Endothelial cell of umbilical vein (primary cell): ENCODE measurements around the gene C17orf113. TPM values are rescaled to one million over a fixed set of nuclear protein-coding genes. Genes with fewer than 3 reads are reported as not detected.
"Not testable (repeated sequence)": the region's sequence is repeated elsewhere in the genome, so short reads cannot be mapped to it uniquely, and the experiment has no call there.

ENCODE experiments used
- BruUV-seq: library from RNA; stranded (reverse); fragments of 400-500 nt; replicated peaks from 2 replicates; lab custom pipeline; 2021; lab: Mats Ljungman, UMichigan
- CTCF ChIA-PET: fragments of 300-600, 350-600 bp; sonication (Branson Sonifier 250); formaldehyde crosslinking; loops from one replicate; lab custom pipeline; 2021; ENCODE audit warnings: antibody characterized with exemption, inconsistent platforms; lab: Charles Lee
- POLR2A ChIA-PET: fragments of 300-600, 350-600 bp; sonication (Branson Sonifier 250); formaldehyde crosslinking; loops from one replicate; lab custom pipeline; 2021; ENCODE audit warnings: antibody characterized with exemption, inconsistent platforms; lab: Charles Lee
- DNase-seq: peaks from one replicate; pipeline ENCODE4 v3.0.0-alpha.2; 2011; ENCODE audit warnings: low read depth, low spot score
- FAIRE-seq: peaks from 2 replicates; lab custom pipeline; 2011; peaks lifted over from hg19 to GRCh38; lab: Jason Lieb, UNC
- H2AFZ ChIP-seq: 2 replicates; pipeline ENCODE4 v1.6.0; 2012; ENCODE audit warnings: low read depth, low read length, control low read depth, inconsistent platforms
- H3K27ac ChIP-seq: 2 replicates; pipeline ENCODE4 v1.5.1; 2011; ENCODE audit warnings: low read depth, mild to moderate bottlenecking, control low read depth, low read length, moderate library complexity; ENCODE audit not compliant: insufficient read depth
- H3K27me3 ChIP-seq, 2 experiments: 2 replicates each; pipeline versions ENCODE4 v1.6.0 to v1.6.1; 2011; ENCODE audit warnings: low read length in 2 of 2, mixed read lengths in 1 of 2; ENCODE audit not compliant: control insufficient read depth in 2 of 2, insufficient read depth in 2 of 2
- H3K36me3 ChIP-seq, 2 experiments: 2 replicates in 1 of 2; 3 replicates in 1 of 2; pipeline ENCODE4 v1.5.1; 2011; ENCODE audit warnings: low read length in 2 of 2, mild to moderate bottlenecking in 1 of 2, moderate library complexity in 1 of 2; ENCODE audit not compliant: control insufficient read depth in 2 of 2, insufficient read depth in 2 of 2; ENCODE audit errors: extremely low read depth in 1 of 2
- H3K4me1 ChIP-seq: 3 replicates; pipeline ENCODE4 v1.5.1; 2011; ENCODE audit warnings: mild to moderate bottlenecking, low read length; ENCODE audit not compliant: control insufficient read depth, insufficient read depth; ENCODE audit errors: extremely low read depth
- H3K4me2 ChIP-seq: 2 replicates; pipeline ENCODE4 v1.6.1; 2011; ENCODE audit warnings: low read length, control low read depth, mixed read lengths; ENCODE audit not compliant: insufficient read depth
- H3K4me3 ChIP-seq, 3 experiments: fragments of 200-600 bp in 1 of 3; sonication (generic), shearing (Covaris generic) in 1 of 3; replicated peaks in 1 of 3; 2 replicates each; pipeline ENCODE4 v1.5.1; 2011 to 2016; ENCODE audit warnings: control low read depth in 3 of 3, low read length in 3 of 3, mild to moderate bottlenecking in 2 of 3, inconsistent platforms in 1 of 3, low read depth in 1 of 3, moderate library complexity in 1 of 3; ENCODE audit not compliant: insufficient read depth in 1 of 3
- H3K79me2 ChIP-seq: 2 replicates; pipeline ENCODE4 v1.6.0; 2012; ENCODE audit warnings: low read length, inconsistent platforms; ENCODE audit not compliant: control insufficient read depth, insufficient read depth
- H3K9ac ChIP-seq: replicated peaks from 2 replicates; pipeline ENCODE3; 2011; ENCODE audit warnings: low read length, control low read depth; ENCODE audit not compliant: insufficient read depth; ENCODE audit errors: extremely low read depth
- H3K9me1 ChIP-seq: replicated peaks from 3 replicates; pipeline ENCODE4 v1.6.0; 2011; ENCODE audit warnings: mild to moderate bottlenecking, low read length; ENCODE audit not compliant: control insufficient read depth, insufficient read depth; ENCODE audit errors: extremely low read depth
- H3K9me3 ChIP-seq: replicated peaks from 2 replicates; pipeline ENCODE4 v1.5.1; 2012; ENCODE audit warnings: low read length, inconsistent platforms; ENCODE audit not compliant: control insufficient read depth, insufficient read depth
- H4K20me1 ChIP-seq: replicated peaks from 2 replicates; pipeline ENCODE3; 2011; ENCODE audit warnings: mild to moderate bottlenecking, low read length; ENCODE audit not compliant: control insufficient read depth, insufficient read depth; ENCODE audit errors: extremely low read depth
- EZH2 ChIP-seq: IDR thresholded peaks from 2 replicates; pipeline ENCODE4 v1.6.1; 2012; ENCODE audit warnings: borderline replicate concordance, low read depth, mild to moderate bottlenecking, moderate library complexity, low read length, inconsistent platforms; ENCODE audit not compliant: severe bottlenecking
- FOS ChIP-seq: IDR thresholded peaks from 2 replicates; pipeline ENCODE4 v1.6.1; 2011; ENCODE audit warnings: mild to moderate bottlenecking, low read length, moderate library complexity, borderline replicate concordance; ENCODE audit not compliant: insufficient read depth
- GATA2 ChIP-seq: IDR thresholded peaks from 2 replicates; pipeline ENCODE4 v1.7.0; 2011; ENCODE audit warnings: low read depth, mild to moderate bottlenecking, moderate library complexity, mixed read lengths, low read length; ENCODE audit not compliant: insufficient read length, insufficient read depth
- JUN ChIP-seq: IDR thresholded peaks from 2 replicates; pipeline ENCODE4 v1.6.1; 2011; ENCODE audit warnings: borderline replicate concordance, low read depth; ENCODE audit not compliant: insufficient read length, insufficient read depth
- MYC ChIP-seq: IDR thresholded peaks from one replicate; pipeline ENCODE4 v1.6.1; 2011; ENCODE audit warnings: mild to moderate bottlenecking, low read depth, low read length
- POLR2A ChIP-seq: IDR thresholded peaks from 2 replicates; pipeline ENCODE4 v1.6.1; 2012; ENCODE audit warnings: low read depth, mild to moderate bottlenecking, control low read depth, low read length
- POLR2AphosphoS5 ChIP-seq: IDR thresholded peaks from 2 replicates; pipeline ENCODE4 v1.6.1; 2012; ENCODE audit warnings: low read depth, mild to moderate bottlenecking, control low read depth, low read length, moderate library complexity; ENCODE audit not compliant: insufficient read depth
- dilution Hi-C: fragments of 300-500 bp; cut with MboI; formaldehyde crosslinking; loops from one replicate; pipeline ENCODE4 v1.15.0; 2019; ENCODE audit warnings: low sequenced_read_pairs; ENCODE audit not compliant: extremely low pct_ligation_motif_present
- intact Hi-C: fragments of 100-400 bp; cut with micrococcal nuclease; formaldehyde crosslinking; loops from one replicate; pipeline ENCODE4 v1.10.0; 2022
- polyA plus RNA-seq, 4 experiments: library from polyadenylated mRNA; depleted of rRNA in 3 of 4; stranded (reverse) in 3 of 4; unstranded in 1 of 4; fragments of >200 nt; gene quantifications; 2 replicates each; pipeline versions ENCODE4 v1.2.1 to v1.2.3, GENCODE V29; 2011 to 2012; ENCODE audit warnings: missing spikeins in 1 of 4
- total RNA-seq: library from RNA; stranded (reverse); gene quantifications from 2 replicates; pipeline ENCODE4 v1.2.3, GENCODE V29; 2021
- TF ChIP-seq, protein P1 (sequence below): IDR thresholded peaks from 2 replicates; pipeline ENCODE4 v1.6.1; 2011; ENCODE audit not compliant: insufficient read depth, insufficient read length
- TF ChIP-seq, protein P2 (sequence below), 2 donors: IDR thresholded peaks; 1 replicate in 1 of 2; 2 replicates in 1 of 2; pipeline ENCODE4 v1.5.1; 2011; ENCODE audit warnings: low read length in 2 of 2, mild to moderate bottlenecking in 2 of 2, moderate library complexity in 2 of 2, control low read depth in 1 of 2, inconsistent platforms in 1 of 2, low read depth in 1 of 2; ENCODE audit not compliant: insufficient read depth in 1 of 2; ENCODE audit errors: extremely low read depth in 1 of 2

C17orf113 gene
- total and polyA plus RNA-seq, 2 donors (not counting 3 experiments of a cell fraction or from before 2014, with no cell fraction given): 0.20 to 0.30 TPM

- Histone ChIP-seq H3K4me1 (peaks cover 20% of the 10 kb centered on the region), H3K79me2 (peaks cover 93% of the 10 kb centered on the region)
- H3K4me2 ChIP-seq, FAIRE-seq, BruUV-seq, DNase-seq, H3K4me3 ChIP-seq, H3K36me3 ChIP-seq, H3K9ac ChIP-seq, intact Hi-C loops, H4K20me1 ChIP-seq, H3K27me3 ChIP-seq, H3K27ac ChIP-seq, dilution Hi-C loops, H2AFZ ChIP-seq, H3K9me1 ChIP-seq, H3K9me3 ChIP-seq: not testable (repeated sequence)
- POLR2A ChIA-PET: interaction anchor here (0.6 kb wide), 1 partner anchor 181 kb away, joined by 3 read pairs; no protein-coding TSS in a partner anchor
- CTCF ChIA-PET: interaction anchor here (0.8 to 1.7 kb wide), 2 partner anchors 13 to 53 kb away, joined by 3 read pairs; no protein-coding TSS in a partner anchor
These were observed 38.0 kb downstream of the C17orf113 start for GRCh38 chr17:42012363-42012762.

DNA sequence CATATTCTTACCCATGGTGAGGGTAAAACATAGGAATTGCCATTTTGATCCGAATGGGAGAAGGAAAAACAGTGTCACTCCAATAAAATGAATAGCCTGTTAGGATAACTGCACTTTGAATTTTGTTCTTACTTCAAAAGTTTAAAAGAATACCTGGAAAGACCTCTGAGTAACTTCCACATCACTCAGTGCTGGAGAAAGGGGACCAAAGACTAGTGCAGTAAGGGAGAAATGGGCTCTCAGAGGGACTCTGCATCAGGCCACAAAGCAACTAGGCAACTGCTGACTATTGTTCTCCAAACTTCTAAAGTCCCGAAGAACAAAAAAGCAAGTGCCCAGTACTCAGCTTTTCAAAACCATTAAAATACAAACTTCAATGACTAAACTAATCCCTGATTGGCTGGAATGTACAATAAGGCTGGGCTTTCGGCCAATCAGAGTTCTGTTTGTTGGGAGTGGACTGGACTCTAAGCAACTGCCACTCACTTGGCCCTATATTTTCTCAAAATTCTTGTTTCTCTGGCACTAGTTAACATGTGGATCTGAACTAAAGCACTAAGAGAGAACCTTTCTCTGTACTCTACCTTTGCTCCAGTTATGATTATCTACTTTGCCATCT, 39.4 kb downstream of the C17orf113 start:
- Histone ChIP-seq H3K4me3 (no peak overlapping the region), H3K9me1 (no peaks in the 10 kb centered on the region), H4K20me1 (no peaks in the 10 kb centered on the region), H3K36me3 (no peaks in the 10 kb centered on the region), H3K27me3 (no peaks in the 10 kb centered on the region), H3K4me2 (peak overlapping the region; percentile 54), H3K4me1 (peaks cover 18% of the 10 kb centered on the region), H3K27ac (peak overlapping the region; percentile 16), H3K9ac (no peak overlapping the region), H3K79me2 (peaks cover 94% of the 10 kb centered on the region), H2AFZ (no peak overlapping the region), H3K9me3 (no peaks in the 10 kb centered on the region)
- FAIRE-seq (peak; percentile 24), DNase-seq (peak; percentile 34)
- BruUV-seq: no TSS peak
- CTCF ChIA-PET: interaction anchor here (1.7 to 2.1 kb wide), 2 partner anchors 9 to 14 kb away, joined by 3 to 7 read pairs; partner anchors contain the start of gene NKIRAS2
- dilution Hi-C loops (no loop called here), intact Hi-C loops (no loop called here)
- TF ChIP-seq FOS: no peak
- no peak for TF ChIP-seq POLR2AphosphoS5
- TF ChIP-seq GATA2: no peak
- TF ChIP-seq MYC: no peak
- TF ChIP-seq, protein P1, sequence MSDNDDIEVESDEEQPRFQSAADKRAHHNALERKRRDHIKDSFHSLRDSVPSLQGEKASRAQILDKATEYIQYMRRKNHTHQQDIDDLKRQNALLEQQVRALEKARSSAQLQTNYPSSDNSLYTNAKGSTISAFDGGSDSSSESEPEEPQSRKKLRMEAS: no peak
- TF ChIP-seq, protein P2, sequence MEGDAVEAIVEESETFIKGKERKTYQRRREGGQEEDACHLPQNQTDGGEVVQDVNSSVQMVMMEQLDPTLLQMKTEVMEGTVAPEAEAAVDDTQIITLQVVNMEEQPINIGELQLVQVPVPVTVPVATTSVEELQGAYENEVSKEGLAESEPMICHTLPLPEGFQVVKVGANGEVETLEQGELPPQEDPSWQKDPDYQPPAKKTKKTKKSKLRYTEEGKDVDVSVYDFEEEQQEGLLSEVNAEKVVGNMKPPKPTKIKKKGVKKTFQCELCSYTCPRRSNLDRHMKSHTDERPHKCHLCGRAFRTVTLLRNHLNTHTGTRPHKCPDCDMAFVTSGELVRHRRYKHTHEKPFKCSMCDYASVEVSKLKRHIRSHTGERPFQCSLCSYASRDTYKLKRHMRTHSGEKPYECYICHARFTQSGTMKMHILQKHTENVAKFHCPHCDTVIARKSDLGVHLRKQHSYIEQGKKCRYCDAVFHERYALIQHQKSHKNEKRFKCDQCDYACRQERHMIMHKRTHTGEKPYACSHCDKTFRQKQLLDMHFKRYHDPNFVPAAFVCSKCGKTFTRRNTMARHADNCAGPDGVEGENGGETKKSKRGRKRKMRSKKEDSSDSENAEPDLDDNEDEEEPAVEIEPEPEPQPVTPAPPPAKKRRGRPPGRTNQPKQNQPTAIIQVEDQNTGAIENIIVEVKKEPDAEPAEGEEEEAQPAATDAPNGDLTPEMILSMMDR (IDR thresholded peaks at IDR 0.05; ENCODE audit: extremely low read depth in 1 of 2, insufficient read depth in 1 of 2, low read depth in 1 of 2, low read length in 2 of 2): no peak
- no peak for TF ChIP-seq EZH2
- no peak for TF ChIP-seq POLR2A
- TF ChIP-seq JUN: no peak
- POLR2A ChIA-PET: no interaction called here
